Lower leg skin (tissue), 4 donors: ENCODE results near the gene PGRMC1. TPM values are rescaled to one million over a fixed set of nuclear protein-coding genes. Genes with fewer than 3 reads are reported as not detected.

ENCODE experiments used
- DNase-seq, 2 donors: peaks; one replicate each; pipeline ENCODE4 v3.0.0-alpha.2; 2019; ENCODE audit warnings: low spot score in 2 of 2
- H3K4me3 ChIP-seq: fragments of 200-600 bp; sonication (generic); 2 replicates; pipeline ENCODE4 v1.5.1; 2017; ENCODE audit warnings: mild to moderate bottlenecking, low read depth; ENCODE audit not compliant: poor library complexity, severe bottlenecking
- CTCF ChIP-seq, 3 donors: fragments of 450-650 bp; IDR thresholded peaks; one replicate each; pipeline ENCODE4 v1.5.1; 2016; ENCODE audit warnings: antibody characterized with exemption in 3 of 3, mild to moderate bottlenecking in 3 of 3, moderate library complexity in 2 of 3
- POLR2A ChIP-seq, 2 donors: fragments of 450-650 bp; IDR thresholded peaks; one replicate each; pipeline ENCODE4 v1.6.1; 2016 to 2017; ENCODE audit warnings: antibody characterized with exemption in 2 of 2, mild to moderate bottlenecking in 1 of 2, moderate library complexity in 1 of 2
- WGBS, 2 donors: methylation state at CpG; one replicate each; pipeline ENCODE4 v1.1.5; 2018; 5-methylcytosine and 5-hydroxymethylcytosine counted together
- intact Hi-C: fragments of 100-400 bp; cut with DNase I; formaldehyde crosslinking; loops from one replicate; pipeline ENCODE4 v1.15.0; 2023; ENCODE audit warnings: low total_unique reads
- total RNA-seq, 4 donors: library from RNA; depleted of rRNA; stranded (reverse); fragments of >200 nt; gene quantifications; one replicate each; pipeline ENCODE4 v1.1.0, GENCODE V29; 2016

PGRMC1 gene
- total RNA-seq, 4 donors from 2014 or later, result 63.3 to 122 (median 96.2) TPM

- WGBS, 2 donors, result 54 to 68% methylated on average over 3 of the region's 3 CpGs
- TF ChIP-seq POLR2A (IDR thresholded peaks at IDR 0.05), result no peak
- no peak for TF ChIP-seq CTCF (IDR thresholded peaks at IDR 0.05)
- intact Hi-C loops, result no loop called here
These were observed 2.5 kb downstream of the PGRMC1 start for GRCh38 chrX:119238557-119238956.

GRCh38 chrX:119240356-119240755, 4.3 kb downstream of the PGRMC1 start:
- no peak overlapping the region for H3K4me3 ChIP-seq
- no peak for TF ChIP-seq POLR2A (IDR thresholded peaks at IDR 0.05)
- TF ChIP-seq CTCF (IDR thresholded peaks at IDR 0.05), result no peak
- DNase-seq, result no peak
- 52 to 57% methylated on average over 3 of the region's 3 CpGs for WGBS, 2 donors
- intact Hi-C loops, result no loop called here

More at GRCh38 chrX:119238557-119238956, 2.5 kb downstream of the PGRMC1 start:
- DNase-seq, result no peak
- no peak overlapping the region for H3K4me3 ChIP-seq

GRCh38 chrX:119247702-119248101, 11.6 kb downstream of the PGRMC1 start:
- 71 to 85% methylated on average over 3 of the region's 3 CpGs for WGBS, 2 donors

GRCh38 chrX:119249891-119250290, 13.8 kb downstream of the PGRMC1 start:
- WGBS, 2 donors, result 60 to 76% methylated on average over 3 of the region's 3 CpGs
- H3K4me3 ChIP-seq, result no peak overlapping the region
- intact Hi-C loops, result no loop called here
- DNase-seq, result no peak
- TF ChIP-seq CTCF (IDR thresholded peaks at IDR 0.05), result no peak

More at GRCh38 chrX:119247702-119248101, 11.6 kb downstream of the PGRMC1 start:
- intact Hi-C loops, result no loop called here
- no peak overlapping the region for H3K4me3 ChIP-seq
- TF ChIP-seq CTCF (IDR thresholded peaks at IDR 0.05), result no peak
- no peak for TF ChIP-seq POLR2A (IDR thresholded peaks at IDR 0.05)
- DNase-seq, result no peak

- intact Hi-C loops, result no loop called here
- no peak for DNase-seq
- 83 to 98% methylated on average over 4 of the region's 4 CpGs for WGBS, 2 donors
- no peak for TF ChIP-seq CTCF (IDR thresholded peaks at IDR 0.05)
- H3K4me3 ChIP-seq, result no peak overlapping the region
These were observed 15.3 kb downstream of the PGRMC1 start for GRCh38 chrX:119251386-119251785.

GRCh38 chrX:119252716-119253115, 16.6 kb downstream of the PGRMC1 start:
- TF ChIP-seq CTCF (IDR thresholded peaks at IDR 0.05) (no peak), POLR2A (IDR thresholded peaks at IDR 0.05) (no peak)
- intact Hi-C loops, result no loop called here
- WGBS, 2 donors, result 53 to 63% methylated on average over 2 of the region's 2 CpGs
- H3K4me3 ChIP-seq, result no peak overlapping the region
- no peak for DNase-seq
